Upper lobe of right lung (tissue), 1 donor: ENCODE measurements around the gene MIOX. TPM values are rescaled to one million over a fixed set of nuclear protein-coding genes. Genes with fewer than 3 reads are reported as not detected.

Experiments used
- ATAC-seq: fragments of 200-7000 bp; cut with Tn5 transposase; one replicate; pipeline ENCODE4 v1.9.1; 2020; ENCODE audit warnings: mild to moderate bottlenecking, moderate library complexity
- DNase-seq: peaks from one replicate; pipeline ENCODE4 v3.0.0-alpha.2; 2020
- H3K27ac ChIP-seq: fragments of 200-600 bp; one replicate; pipeline ENCODE4 v1.8.0; 2022
- H3K27me3 ChIP-seq: fragments of 200-600 bp; one replicate; pipeline ENCODE4 v1.8.0; 2022; ENCODE audit warnings: mild to moderate bottlenecking
- H3K36me3 ChIP-seq: fragments of 200-600 bp; one replicate; pipeline ENCODE4 v1.8.0; 2022
- H3K4me1 ChIP-seq: fragments of 200-600 bp; one replicate; pipeline ENCODE4 v1.8.0; 2022
- H3K4me3 ChIP-seq: fragments of 200-600 bp; one replicate; pipeline ENCODE4 v1.8.0; 2022; ENCODE audit warnings: mild to moderate bottlenecking
- H3K9me3 ChIP-seq: fragments of 200-600 bp; one replicate; pipeline ENCODE4 v1.8.0; 2022
- intact Hi-C: fragments of 100-400 bp; cut with DNase I; formaldehyde crosslinking; loops from one replicate; pipeline ENCODE4 v1.11.0; 2022
- total RNA-seq: library from RNA; stranded (reverse); fragmentation: NEBNext Ultra II Directional; extraction: Animal tissue kit (Norgen Biotek cat#: 25700); gene quantifications from one replicate; pipeline ENCODE4 v1.2.1, GENCODE V29; 2021
- TF ChIP-seq, protein P1 (sequence below): fragments of 200-600 bp; IDR thresholded peaks from one replicate; pipeline ENCODE4 v1.8.0; 2022; ENCODE audit warnings: antibody characterized with exemption
- donor health status: DM: no; HTN: yes; CAD: no; lungs with severe emphysema.

The MIOX gene
- total RNA-seq, 1 donor from 2014 or later, result not detected

- Histone ChIP-seq H3K27me3 (no peaks in the 10 kb centered on the region), H3K4me1 (peaks cover 34% of the 10 kb centered on the region), H3K9me3 (no peaks in the 10 kb centered on the region), H3K36me3 (peaks cover 21% of the 10 kb centered on the region), H3K4me3 (peak overlapping the region; percentile 90), H3K27ac (peak overlapping the region; percentile 93)
- no peak for ATAC-seq
- intact Hi-C loops, result no loop called here
- DNase-seq, result no peak
- TF ChIP-seq, protein P1, sequence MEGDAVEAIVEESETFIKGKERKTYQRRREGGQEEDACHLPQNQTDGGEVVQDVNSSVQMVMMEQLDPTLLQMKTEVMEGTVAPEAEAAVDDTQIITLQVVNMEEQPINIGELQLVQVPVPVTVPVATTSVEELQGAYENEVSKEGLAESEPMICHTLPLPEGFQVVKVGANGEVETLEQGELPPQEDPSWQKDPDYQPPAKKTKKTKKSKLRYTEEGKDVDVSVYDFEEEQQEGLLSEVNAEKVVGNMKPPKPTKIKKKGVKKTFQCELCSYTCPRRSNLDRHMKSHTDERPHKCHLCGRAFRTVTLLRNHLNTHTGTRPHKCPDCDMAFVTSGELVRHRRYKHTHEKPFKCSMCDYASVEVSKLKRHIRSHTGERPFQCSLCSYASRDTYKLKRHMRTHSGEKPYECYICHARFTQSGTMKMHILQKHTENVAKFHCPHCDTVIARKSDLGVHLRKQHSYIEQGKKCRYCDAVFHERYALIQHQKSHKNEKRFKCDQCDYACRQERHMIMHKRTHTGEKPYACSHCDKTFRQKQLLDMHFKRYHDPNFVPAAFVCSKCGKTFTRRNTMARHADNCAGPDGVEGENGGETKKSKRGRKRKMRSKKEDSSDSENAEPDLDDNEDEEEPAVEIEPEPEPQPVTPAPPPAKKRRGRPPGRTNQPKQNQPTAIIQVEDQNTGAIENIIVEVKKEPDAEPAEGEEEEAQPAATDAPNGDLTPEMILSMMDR, result no peak
Measured at GRCh38 chr22:50524676-50525103, 38.0 kb downstream of the MIOX start.

DNA sequence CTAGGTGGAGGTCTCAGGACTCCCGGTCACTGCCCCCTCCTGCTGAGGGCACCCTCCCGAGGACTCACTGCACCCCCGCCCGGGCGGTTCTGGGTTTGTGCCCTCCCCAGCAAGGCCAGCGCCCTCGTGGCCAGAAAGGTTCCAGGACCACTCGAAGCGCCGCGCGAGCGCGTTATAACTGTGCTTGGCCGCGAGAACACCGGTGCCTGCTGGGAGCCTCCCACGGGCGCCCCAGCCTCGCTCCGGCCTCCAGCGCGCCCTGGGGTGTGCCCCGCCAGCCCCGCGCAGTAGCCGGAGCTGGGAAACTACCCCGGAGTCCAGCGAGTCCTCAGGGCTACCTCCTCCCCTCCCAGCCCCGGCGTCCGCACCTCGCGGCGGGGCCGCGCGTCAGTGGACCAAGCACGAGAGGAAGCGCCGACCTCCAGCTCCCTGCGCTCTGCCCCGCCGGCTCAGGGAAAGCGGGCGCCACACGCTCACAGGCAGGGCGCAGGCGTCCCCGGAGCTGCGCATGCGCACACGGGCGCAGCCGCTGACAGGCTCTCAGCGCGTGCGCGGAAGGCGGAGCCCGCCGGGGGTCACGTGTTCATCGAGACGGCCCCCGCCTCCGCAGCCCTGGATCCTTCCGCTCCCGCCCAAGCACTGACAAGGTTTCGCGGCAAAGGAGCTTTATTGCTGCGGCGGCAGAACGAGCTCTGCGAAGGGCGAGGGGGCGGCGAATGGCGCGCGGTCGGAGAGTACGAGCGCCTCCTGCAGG, 38.6 kb downstream of the MIOX start, which contains the start of gene SCO2:
TSS of gene SCO2 (minus strand) at position 495 of the 754 bp plus-strand sequence. CDS start 1,187 bp downstream, outside the sequence.
- H3K27me3 ChIP-seq, result no peaks in the 10 kb centered on the region
- H3K36me3 ChIP-seq, result peaks cover 20% of the 10 kb centered on the region
- intact Hi-C loops, result no loop called here
- H3K4me1 ChIP-seq, result peaks cover 34% of the 10 kb centered on the region
- H3K4me3 ChIP-seq, result peak within 1 kb of the TSS; percentile 90
- ATAC-seq, result peak; percentile 62
- DNase-seq, result peak; percentile 99
- TF ChIP-seq, protein P1, result peak; percentile 41
- no peaks in the 10 kb centered on the region for H3K9me3 ChIP-seq
- peak within 1 kb of the TSS; percentile 93 for H3K27ac ChIP-seq

GRCh38 chr22:50525858-50526107, 39.1 kb downstream of the MIOX start:
- peak overlapping the region; percentile 90 for H3K4me3 ChIP-seq
- H3K9me3 ChIP-seq, result no peaks in the 10 kb centered on the region
- peak overlapping the region; percentile 93 for H3K27ac ChIP-seq
- intact Hi-C loops, result no loop called here
- DNase-seq (no peak), ATAC-seq (no peak)
- H3K36me3 ChIP-seq, result peaks cover 20% of the 10 kb centered on the region
- TF ChIP-seq, protein P1, result no peak
- peaks cover 34% of the 10 kb centered on the region for H3K4me1 ChIP-seq
- no peaks in the 10 kb centered on the region for H3K27me3 ChIP-seq

DNA sequence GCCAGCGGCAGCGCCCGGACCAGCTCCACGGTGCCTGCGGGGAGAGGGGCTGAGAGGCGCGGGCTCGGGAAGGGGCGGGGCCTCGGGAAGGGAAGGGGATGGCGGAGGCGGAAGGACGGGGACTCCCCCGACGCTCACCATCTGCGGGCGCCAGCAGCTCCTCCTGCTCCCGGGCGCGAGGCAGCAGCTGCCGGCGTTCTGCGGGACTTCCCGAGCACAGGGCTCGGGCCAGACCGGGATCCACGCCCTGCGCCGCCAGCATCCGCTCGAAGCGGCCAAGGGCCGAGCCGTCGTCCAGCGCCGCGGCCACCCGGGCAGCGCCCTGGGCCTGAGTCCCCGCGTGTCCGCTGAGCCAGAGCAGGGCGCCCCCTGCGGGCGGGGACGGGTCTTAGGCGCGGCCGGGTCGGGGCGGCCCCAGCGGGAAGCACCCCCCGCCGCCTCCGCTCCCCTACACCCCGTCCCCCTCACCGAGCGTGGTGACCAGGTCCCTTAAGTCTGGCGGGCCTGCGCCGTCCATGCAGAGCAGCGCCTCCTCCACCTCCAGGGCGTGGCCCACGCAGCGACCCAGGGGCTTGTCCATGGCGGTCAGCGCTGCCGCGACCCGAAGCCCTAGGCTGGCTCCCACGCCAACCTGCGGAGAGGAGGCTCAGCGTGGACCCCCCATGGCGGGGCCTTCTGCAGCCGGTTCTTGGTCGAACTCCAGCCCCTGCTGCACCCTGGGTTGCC, 39.6 kb downstream of the MIOX start:
- Histone ChIP-seq H3K9me3 (no peaks in the 10 kb centered on the region), H3K4me3 (peak overlapping the region; percentile 90), H3K36me3 (peaks cover 20% of the 10 kb centered on the region), H3K4me1 (peaks cover 34% of the 10 kb centered on the region), H3K27ac (peak overlapping the region; percentile 93), H3K27me3 (no peaks in the 10 kb centered on the region)
- ATAC-seq (peak; percentile 49), DNase-seq (peak; percentile 95)
- TF ChIP-seq, protein P1, result peak; percentile 73
- intact Hi-C loops, result no loop called here

DNA sequence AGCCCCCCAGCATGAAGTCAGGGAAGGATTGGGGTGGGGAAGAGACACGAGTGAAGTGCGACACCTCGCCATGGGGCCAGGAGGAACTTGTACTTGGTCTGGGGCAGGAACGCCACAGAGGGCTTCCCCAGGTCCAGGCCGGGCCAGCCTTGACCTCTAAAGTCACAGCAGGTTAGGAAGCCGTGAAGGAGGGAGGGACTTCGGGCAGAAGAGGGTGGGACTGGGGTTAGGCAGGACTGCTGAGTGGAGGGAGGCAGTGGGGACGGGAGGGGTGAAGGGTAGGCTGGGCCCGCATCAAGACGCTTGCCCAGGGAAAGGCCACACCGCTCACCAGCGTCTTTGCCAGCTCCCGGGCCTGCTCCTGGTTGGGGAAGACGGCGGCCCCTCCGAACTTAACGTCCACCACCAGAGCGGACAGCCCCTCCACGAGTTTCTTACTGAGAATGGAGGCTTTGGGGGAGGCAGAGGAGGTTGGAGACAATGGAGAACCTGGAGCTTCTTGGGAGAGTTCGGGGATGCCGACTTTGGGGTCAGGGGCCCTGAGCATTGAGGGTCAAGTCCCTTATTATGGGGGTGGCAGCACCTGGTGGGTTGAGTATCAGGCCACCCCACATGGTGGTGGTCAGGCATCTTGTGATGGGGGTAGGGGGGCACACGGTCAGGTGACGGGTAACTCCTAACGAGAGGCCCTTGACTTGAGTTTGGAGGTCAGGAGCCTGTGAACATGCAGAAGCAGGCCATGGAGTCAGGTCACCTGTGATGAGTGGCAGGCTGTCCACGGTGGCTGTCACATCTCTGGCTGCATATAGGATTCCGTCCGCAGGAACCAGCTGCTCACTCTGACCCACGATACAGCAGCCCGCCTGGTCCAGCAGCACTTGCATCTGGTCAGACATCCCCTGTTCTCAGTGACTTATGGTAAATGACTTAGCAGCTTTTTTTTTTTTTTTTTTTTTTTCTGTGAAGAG, 40.5 kb downstream of the MIOX start:
- H3K27ac ChIP-seq, result peak overlapping the region; percentile 93
- H3K4me3 ChIP-seq, result peak overlapping the region; percentile 90
- TF ChIP-seq, protein P1, result no peak
- H3K9me3 ChIP-seq, result no peaks in the 10 kb centered on the region
- peaks cover 20% of the 10 kb centered on the region for H3K36me3 ChIP-seq
- intact Hi-C loops, result no loop called here
- no peaks in the 10 kb centered on the region for H3K27me3 ChIP-seq
- ATAC-seq (peak; percentile 7), DNase-seq (peak; percentile 86)
- peaks cover 37% of the 10 kb centered on the region for H3K4me1 ChIP-seq
